ENCODE results near the gene NACC2.

The NACC2 gene

DNA sequence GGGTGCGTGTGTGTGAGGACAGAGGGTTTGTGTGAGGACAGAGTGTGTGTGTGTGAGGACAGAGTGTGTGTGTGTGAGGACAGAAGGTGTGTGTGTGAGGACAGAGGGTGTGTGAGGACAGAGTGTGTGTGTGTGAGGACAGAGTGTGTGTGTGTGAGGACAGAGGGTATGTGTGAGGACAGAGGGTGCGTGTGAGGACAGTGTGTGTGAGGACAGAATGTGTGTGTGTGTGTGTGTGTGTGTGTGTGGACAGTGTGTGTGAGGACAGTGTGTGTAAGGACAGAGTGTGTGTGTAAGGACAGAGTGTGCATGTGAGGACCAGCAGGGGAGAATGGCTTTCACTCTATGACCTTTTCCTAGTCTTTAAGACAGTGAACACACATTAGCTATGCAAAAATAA, 70.8 kb downstream of the NACC2 start:
- no peak for DNase-seq (ENCODE audit: low read depth)
- no peak for TF ChIP-seq CTCF (IDR thresholded peaks at IDR 0.05; ENCODE audit: control insufficient read depth, extremely low read depth, insufficient read depth)

DNA sequence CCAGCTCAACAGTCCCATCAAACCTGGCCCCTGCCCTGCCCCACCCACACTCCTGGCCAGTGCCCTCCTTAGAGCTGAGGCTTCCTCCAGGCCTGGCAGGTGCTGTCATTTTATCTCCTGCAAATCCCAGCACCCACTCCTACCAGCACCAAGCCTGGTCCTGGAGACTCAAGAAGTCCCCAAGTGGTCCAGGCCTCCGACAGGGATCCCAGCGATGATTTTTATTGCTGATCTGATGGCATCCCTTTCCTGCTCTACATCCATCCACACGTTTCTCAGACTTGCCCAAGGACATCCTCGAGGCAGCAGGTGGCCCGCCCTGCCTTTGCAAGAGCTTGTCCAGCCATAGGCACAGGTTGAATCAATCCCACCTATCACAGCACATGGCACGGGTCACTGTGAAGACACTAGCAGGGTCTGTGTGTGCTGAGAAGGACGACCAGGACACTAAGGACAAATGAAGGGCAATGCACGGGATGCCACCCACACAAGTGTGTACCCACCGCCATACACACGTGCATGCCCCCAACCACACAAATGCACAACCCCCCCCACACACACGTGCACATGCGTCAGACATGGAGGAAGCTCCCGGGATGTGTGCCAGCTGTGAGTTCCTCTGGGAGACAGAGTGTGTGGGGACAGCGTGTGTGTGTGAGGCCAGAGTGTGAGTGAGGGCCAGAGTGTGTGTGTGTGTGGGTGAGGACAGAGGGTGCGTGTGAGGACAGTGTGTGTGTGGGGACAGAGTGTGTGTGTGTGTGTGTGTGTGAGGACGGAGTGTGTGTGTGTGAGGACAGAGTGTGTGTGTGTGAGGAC, 71.5 kb downstream of the NACC2 start:
- no peak overlapping the region for H3K4me3 ChIP-seq (ENCODE audit: low read depth, low read length)
- no peak for DNase-seq (ENCODE audit: low read depth)
- TF ChIP-seq CTCF (IDR thresholded peaks at IDR 0.05; ENCODE audit: control insufficient read depth, extremely low read depth, insufficient read depth): no peak

More for the DNA sequence above, 70.8 kb downstream of the NACC2 start:
- no peak overlapping the region for H3K4me3 ChIP-seq (ENCODE audit: low read depth, low read length)

DNA sequence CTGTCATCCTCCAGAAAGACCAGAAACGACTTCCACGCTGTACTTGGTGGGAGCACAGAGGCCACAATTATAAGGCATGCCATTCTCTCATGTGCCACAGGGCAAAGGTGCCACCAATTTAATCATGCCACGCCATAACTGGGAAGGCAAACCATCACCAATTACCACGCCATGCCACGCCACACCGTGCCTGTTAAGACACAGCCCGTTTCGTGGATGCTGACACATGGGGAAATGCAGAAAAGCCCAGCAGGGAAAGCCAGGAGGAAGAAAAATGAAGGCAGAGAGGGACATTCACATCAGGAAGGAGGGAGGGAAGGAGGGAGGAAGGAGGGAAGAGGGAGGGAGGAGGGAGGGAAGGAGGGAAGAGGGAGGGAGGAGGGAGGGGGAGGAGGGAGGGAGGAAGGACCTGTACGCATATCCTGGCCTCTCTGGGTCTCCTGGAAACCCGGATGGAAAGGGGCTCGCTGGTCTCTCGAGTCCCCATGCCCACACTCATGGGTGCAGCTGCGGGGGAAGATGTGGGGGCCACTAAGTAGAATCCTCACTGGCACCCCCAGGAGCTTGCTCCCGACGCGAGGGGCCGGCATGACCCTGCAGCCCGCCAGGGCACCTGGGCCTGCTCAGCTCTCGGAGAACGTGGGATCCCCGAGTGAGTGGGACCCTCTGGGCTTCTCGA, 72.2 kb downstream of the NACC2 start:
- no peak for TF ChIP-seq CTCF (IDR thresholded peaks at IDR 0.05; ENCODE audit: control insufficient read depth, extremely low read depth, insufficient read depth)
- DNase-seq (ENCODE audit: low read depth): no peak
- no peak overlapping the region for H3K4me3 ChIP-seq (ENCODE audit: low read depth, low read length)

DNA sequence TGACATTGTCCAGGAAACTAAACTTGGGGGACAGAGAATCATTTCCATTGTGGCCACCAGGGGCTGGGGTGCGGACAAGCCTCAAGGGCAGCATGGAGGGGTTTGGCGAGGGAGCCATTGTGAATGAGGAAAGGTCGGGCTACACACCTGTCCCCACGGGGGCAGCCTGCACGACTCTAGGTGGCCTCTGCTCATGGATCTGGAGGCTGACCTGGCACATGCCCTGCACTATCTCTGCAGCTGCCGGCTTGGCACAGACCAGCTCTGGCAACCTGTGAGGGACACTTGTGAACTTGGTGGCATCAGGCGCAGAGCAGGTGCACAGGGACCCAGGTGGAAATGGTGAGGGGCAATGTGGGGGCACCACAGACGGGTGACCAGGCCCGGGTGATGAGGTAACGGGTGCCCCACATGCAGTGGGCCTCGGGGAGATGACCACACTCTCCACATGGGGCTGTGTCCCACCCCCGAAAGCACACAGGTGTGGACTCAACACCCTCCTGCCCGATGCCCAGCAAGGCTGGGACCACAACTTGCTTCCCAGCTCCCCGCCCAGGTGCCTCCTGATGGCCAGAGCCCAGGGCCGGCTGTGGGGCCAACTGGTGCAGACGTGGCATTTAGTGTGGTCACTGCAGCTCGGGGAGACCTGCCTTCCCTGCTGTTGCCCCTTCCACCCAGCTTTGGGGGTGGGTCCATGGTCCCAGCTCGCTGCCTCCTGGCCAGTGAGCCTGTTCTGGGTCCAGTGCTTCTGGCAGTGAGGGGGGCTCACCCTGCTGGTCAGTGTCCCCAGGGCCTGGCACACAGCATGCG, 73.0 kb downstream of the NACC2 start:
- DNase-seq (ENCODE audit: low read depth): no peak
- no peak for TF ChIP-seq CTCF (IDR thresholded peaks at IDR 0.05; ENCODE audit: control insufficient read depth, extremely low read depth, insufficient read depth)
- no peak overlapping the region for H3K4me3 ChIP-seq (ENCODE audit: low read depth, low read length)

DNA sequence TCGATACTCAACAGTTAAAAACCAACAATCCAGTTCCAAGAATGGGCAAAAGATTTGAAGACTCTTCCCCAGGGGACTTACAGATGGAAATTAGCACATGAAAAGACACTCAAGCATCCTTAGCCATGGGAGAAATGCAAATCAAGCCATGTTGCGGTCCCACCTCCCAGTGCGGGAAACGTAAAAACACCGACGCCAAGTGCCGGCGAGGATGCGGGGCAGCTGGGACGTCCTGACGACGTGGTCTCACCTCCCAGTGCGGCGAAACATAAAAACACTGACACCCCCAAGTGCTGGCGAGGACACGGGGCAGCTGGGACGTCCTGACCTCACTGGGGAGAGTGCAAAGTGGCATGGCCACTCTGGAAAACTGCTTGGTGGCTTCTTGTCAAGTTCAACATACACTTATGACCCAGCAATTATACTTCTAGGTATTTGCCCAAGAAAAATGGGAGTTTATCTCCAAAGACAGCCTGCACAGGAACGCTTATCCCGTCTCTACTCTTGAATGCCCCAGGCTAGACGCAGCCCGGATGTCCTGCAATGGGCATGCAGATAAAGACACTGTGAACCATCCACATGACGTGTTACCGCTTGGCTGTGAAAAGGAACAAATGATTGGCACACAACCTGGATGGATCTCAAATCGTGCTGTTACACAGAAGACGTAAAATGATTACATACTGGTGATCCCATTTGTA, 73.8 kb downstream of the NACC2 start:
- DNase-seq (ENCODE audit: low read depth): no peak
- H3K4me3 ChIP-seq (ENCODE audit: low read depth, low read length): no peak overlapping the region
- no peak for TF ChIP-seq CTCF (IDR thresholded peaks at IDR 0.05; ENCODE audit: control insufficient read depth, extremely low read depth, insufficient read depth)

DNA sequence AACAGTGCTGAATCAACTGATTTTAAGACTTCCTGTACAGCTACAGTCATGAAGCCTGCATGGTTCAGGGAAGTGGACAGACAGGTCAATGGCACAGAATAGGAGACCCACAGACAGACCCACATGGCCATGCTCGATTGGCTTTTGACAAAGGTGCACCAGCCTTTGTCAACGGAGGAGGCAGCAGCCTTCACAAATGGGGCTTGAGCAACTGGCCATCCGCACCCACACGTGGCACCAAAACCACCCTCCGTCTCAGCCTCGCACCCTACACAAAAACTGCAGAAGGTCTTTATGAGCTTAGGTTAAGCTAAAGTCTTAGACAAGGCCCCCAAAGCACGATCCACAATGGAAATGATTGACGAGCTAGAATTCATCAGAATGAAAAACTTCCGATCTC, 74.4 kb downstream of the NACC2 start:
- TF ChIP-seq CTCF (IDR thresholded peaks at IDR 0.05; ENCODE audit: control insufficient read depth, extremely low read depth, insufficient read depth): no peak
- no peak overlapping the region for H3K4me3 ChIP-seq (ENCODE audit: low read depth, low read length)
- no peak for DNase-seq (ENCODE audit: low read depth)

Data from LNCaP clone FGC (cell line).